IMR-90 (cell line): Measurements from ENCODE around the gene ARL10. TPM values are rescaled to one million over a fixed set of nuclear protein-coding genes. Genes with fewer than 3 reads are reported as not detected.

Source experiments
- ATAC-seq: fragments of 200-7000 bp; cut with Tn5 transposase; 2 replicates; pipeline ENCODE4 v1.9.1; 2020; ENCODE audit warnings: low read depth, mild to moderate bottlenecking, moderate library complexity
- BruUV-seq: library from RNA; stranded (reverse); fragments of 400-500 nt; replicated peaks from 2 replicates; lab custom pipeline; 2021; lab: Mats Ljungman, UMichigan
- CTCF ChIA-PET: fragments of 300-600 bp; formaldehyde crosslinking; extraction: SDS; loops from one replicate; lab custom pipeline; 2021; ENCODE audit warnings: antibody characterized with exemption; lab: Yijun Ruan, JAX
- POLR2A ChIA-PET: fragments of 300-600 bp; sonication (Branson Sonifier 250); formaldehyde crosslinking; loops from one replicate; lab custom pipeline; 2022; ENCODE audit warnings: antibody characterized with exemption; ENCODE audit not compliant: unreplicated experiment; lab: Charles Lee
- DNase-seq: peaks from one replicate; pipeline ENCODE4 v3.0.0; 2013
- H2AFZ ChIP-seq: replicated peaks from 2 replicates; pipeline ENCODE3; 2013; ENCODE audit warnings: low read length, mild to moderate bottlenecking; ENCODE audit not compliant: poor library complexity
- H2AK5ac ChIP-seq: 2 replicates; pipeline ENCODE4 v1.6.1; 2013; ENCODE audit warnings: low read depth, low read length, inconsistent platforms
- H2AK9ac ChIP-seq: replicated peaks from 2 replicates; pipeline ENCODE3; 2013; ENCODE audit warnings: mild to moderate bottlenecking, low read depth, low read length, moderate library complexity; ENCODE audit not compliant: poor library complexity
- H2BK120ac ChIP-seq: 2 replicates; pipeline ENCODE4 v1.6.1; 2013; ENCODE audit warnings: low read depth, low read length, inconsistent platforms
- H2BK15ac ChIP-seq: 3 replicates; pipeline ENCODE4 v1.6.1; 2013; ENCODE audit warnings: low read depth, low read length, inconsistent platforms
- H2BK20ac ChIP-seq: 2 replicates; pipeline ENCODE4 v1.6.1; 2013; ENCODE audit warnings: low read depth, mild to moderate bottlenecking, inconsistent platforms, low read length, moderate library complexity
- H2BK5ac ChIP-seq: 2 replicates; pipeline ENCODE4 v1.6.1; 2013; ENCODE audit warnings: mild to moderate bottlenecking, low read depth, low read length, inconsistent platforms; ENCODE audit not compliant: poor library complexity, severe bottlenecking
- H3K14ac ChIP-seq: replicated peaks from 2 replicates; pipeline ENCODE4 v1.6.1; 2013; ENCODE audit warnings: low read depth, low read length, inconsistent platforms
- H3K18ac ChIP-seq: 2 replicates; pipeline ENCODE4 v1.6.1; 2013; ENCODE audit warnings: low read depth, low read length, control low read depth
- H3K23ac ChIP-seq: 2 replicates; pipeline ENCODE4 v1.6.1; 2013; ENCODE audit warnings: low read depth, low read length, inconsistent platforms
- H3K27ac ChIP-seq: 2 replicates; pipeline ENCODE4 v1.5.1; 2013; ENCODE audit warnings: mild to moderate bottlenecking, control low read depth, low read length; ENCODE audit not compliant: insufficient read depth
- H3K27me3 ChIP-seq: 2 replicates; pipeline ENCODE4 v1.6.1; 2013; ENCODE audit warnings: low read length; ENCODE audit not compliant: control insufficient read depth, insufficient read depth
- H3K36me3 ChIP-seq: 2 replicates; pipeline ENCODE4 v1.6.1; 2013; ENCODE audit warnings: low read length, mixed read lengths; ENCODE audit not compliant: control insufficient read depth, insufficient read depth
- H3K4ac ChIP-seq: 2 replicates; pipeline ENCODE4 v1.6.1; 2013; ENCODE audit warnings: low read depth, low read length, inconsistent platforms
- H3K4me1 ChIP-seq: 2 replicates; pipeline ENCODE4 v1.6.1; 2013; ENCODE audit warnings: low read length, mixed read lengths; ENCODE audit not compliant: control insufficient read depth, insufficient read depth
- H3K4me2 ChIP-seq: 2 replicates; pipeline ENCODE4 v1.6.1; 2013; ENCODE audit warnings: low read depth, mild to moderate bottlenecking, control low read depth, low read length, moderate library complexity
- H3K4me3 ChIP-seq: 2 replicates; pipeline ENCODE4 v1.5.1; 2013; ENCODE audit warnings: low read depth, mild to moderate bottlenecking, control low read depth, low read length, moderate library complexity; ENCODE audit not compliant: insufficient read depth
- H3K56ac ChIP-seq: 2 replicates; pipeline ENCODE4 v1.6.1; 2013; ENCODE audit warnings: low read length, inconsistent platforms; ENCODE audit not compliant: insufficient read depth; ENCODE audit errors: extremely low read depth
- H3K79me1 ChIP-seq, 2 experiments: 2 replicates each; pipeline ENCODE4 v1.6.1; 2013; ENCODE audit warnings: low read length in 2 of 2, inconsistent platforms in 1 of 2, low read depth in 1 of 2
- H3K9ac ChIP-seq: 2 replicates; pipeline ENCODE4 v1.6.1; 2013; ENCODE audit warnings: low read depth, low read length, control low read depth
- H3K9me1 ChIP-seq: 2 replicates; pipeline ENCODE4 v1.6.1; 2013; ENCODE audit warnings: low read length, inconsistent platforms; ENCODE audit not compliant: insufficient read depth
- H3K9me3 ChIP-seq: 2 replicates; pipeline ENCODE4 v1.6.1; 2013; ENCODE audit warnings: low read length; ENCODE audit not compliant: control insufficient read depth, insufficient read depth
- H4K20me1 ChIP-seq: 2 replicates; pipeline ENCODE4 v1.6.1; 2013; ENCODE audit warnings: low read length, inconsistent platforms; ENCODE audit not compliant: insufficient read depth
- H4K5ac ChIP-seq: 2 replicates; pipeline ENCODE4 v1.6.1; 2013; ENCODE audit warnings: mild to moderate bottlenecking, low read depth, low read length, control low read depth
- H4K8ac ChIP-seq, 2 experiments: 2 replicates each; pipeline ENCODE4 v1.6.1; 2013; ENCODE audit warnings: low read depth in 2 of 2, low read length in 2 of 2, control low read depth in 1 of 2, inconsistent platforms in 1 of 2
- H4K91ac ChIP-seq: 2 replicates; pipeline ENCODE4 v1.6.1; 2013; ENCODE audit warnings: low read depth, low read length, inconsistent platforms; ENCODE audit not compliant: insufficient read depth
- CEBPB ChIP-seq: IDR thresholded peaks from 2 replicates; pipeline ENCODE4 v1.6.1; 2012; ENCODE audit warnings: low read depth, low read length, improper control_type of control experiment
- CHD1 ChIP-seq: IDR thresholded peaks from 2 replicates; pipeline ENCODE4 v1.6.1; 2012; ENCODE audit warnings: low read depth, low read length, improper control_type of control experiment
- CTCF ChIP-seq: conservative IDR thresholded peaks from 2 replicates; pipeline ENCODE4 v1.5.1; 2012; ENCODE audit warnings: mild to moderate bottlenecking, low read depth, low read length, improper control_type of control experiment
- ELK1 ChIP-seq: fragments of 150-350 bp; IDR thresholded peaks from 2 replicates; pipeline ENCODE4 v1.6.1; 2016; ENCODE audit warnings: low read depth, mild to moderate bottlenecking, low read length, moderate library complexity, borderline replicate concordance
- FOS ChIP-seq: fragments of 150-350 bp; IDR thresholded peaks from 2 replicates; pipeline ENCODE4 v1.6.1; 2016; ENCODE audit warnings: low read depth, low read length
- MAFK ChIP-seq: IDR thresholded peaks from 2 replicates; pipeline ENCODE4 v1.6.1; 2012; ENCODE audit warnings: low read depth, low read length, improper control_type of control experiment
- MAZ ChIP-seq: IDR thresholded peaks from 2 replicates; pipeline ENCODE4 v1.6.1; 2012; ENCODE audit warnings: low read depth, mild to moderate bottlenecking, low read length, improper control_type of control experiment, moderate library complexity, borderline replicate concordance
- MXI1 ChIP-seq: IDR thresholded peaks from 2 replicates; pipeline ENCODE4 v1.6.1; 2012; ENCODE audit warnings: low read depth, mild to moderate bottlenecking, low read length, moderate library complexity, borderline replicate concordance
- NFE2L2 ChIP-seq: fragments of 150-350 bp; IDR thresholded peaks from 2 replicates; pipeline ENCODE4 v1.6.1; 2016; ENCODE audit warnings: low read depth, mild to moderate bottlenecking, low read length
- RCOR1 ChIP-seq: IDR thresholded peaks from 2 replicates; pipeline ENCODE4 v1.6.1; 2012; ENCODE audit warnings: mild to moderate bottlenecking, low read length, improper control_type of control experiment; ENCODE audit not compliant: insufficient replicate concordance
- RFX5 ChIP-seq: IDR thresholded peaks from 2 replicates; pipeline ENCODE4 v1.8.0; 2012; ENCODE audit warnings: low read depth, mild to moderate bottlenecking, low read length, moderate library complexity
- SMC3 ChIP-seq: fragments of 150-350 bp; IDR thresholded peaks from 2 replicates; pipeline ENCODE4 v1.6.1; 2016; ENCODE audit warnings: low read depth, mild to moderate bottlenecking, antibody characterized with exemption, low read length, moderate library complexity
- WGBS, 2 experiments: methylation state at CpG; one replicate each; pipeline versions ENCODE4 v1.1.5 to v1.1.7; 2013; ENCODE audit warnings: missing lambda C conversion rate in 2 of 2; ENCODE audit not compliant: insufficient read length in 1 of 2; ENCODE audit errors: extremely low coverage in 2 of 2; 5-methylcytosine and 5-hydroxymethylcytosine counted together
- dilution Hi-C: fragments of 300-500 bp; cut with HindIII; formaldehyde crosslinking; loops from one replicate; pipeline ENCODE4 v1.14.3; 2018; ENCODE audit warnings: low sequenced_read_pairs; ENCODE audit not compliant: unreplicated experiment
- in situ Hi-C: fragments of 300-500 bp; cut with MboI; formaldehyde crosslinking; loops from 3 replicates; pipeline ENCODE4 v1.14.3; 2019; ENCODE audit warnings: low sequenced_read_pairs, inconsistent platforms, mixed read lengths
- intact Hi-C: fragments of 100-400 bp; cut with micrococcal nuclease; formaldehyde crosslinking; loops from 2 replicates; pipeline ENCODE4 v1.10.0; 2022
- polyA plus RNA-seq, 3 experiments: library from polyadenylated mRNA; depleted of rRNA; stranded (reverse); fragments of >200 nt; gene quantifications; 2 replicates each; pipeline ENCODE4 v1.2.3, GENCODE V29; 2012; ENCODE audit warnings: low replicate concordance in 1 of 3
- total RNA-seq: library from RNA; depleted of rRNA; stranded (reverse); fragments of >200 nt; gene quantifications from 2 replicates; pipeline ENCODE4 v1.2.3, GENCODE V29; 2012

ARL10 gene
- total and polyA plus RNA-seq, 2 of the 4 experiments (the other 2 are of a cell fraction): 3.6 to 6.0 TPM

GRCh38 chr5:176415952-176416924, 51.0 kb downstream of the ARL10 start, which contains the start of gene CLTB:
Gene CLTB, minus strand, starts transcription at chr5:176416539. Its CDS starts 176 bp downstream, at chr5:176416363.
- peak within 1 kb of the TSS; percentile 66; the same call in 1 of the 2 replicates for H2AK5ac ChIP-seq
- H3K4ac ChIP-seq: peak within 1 kb of the TSS; percentile 65
- H4K91ac ChIP-seq: peak within 1 kb of the TSS; percentile 68; the same call in 1 of the 2 replicates
- H4K5ac ChIP-seq: no peak within 1 kb of the TSS
- H3K27ac ChIP-seq: peak within 1 kb of the TSS; percentile 54
- peaks cover 11% of the 10 kb centered on the region for H3K4me1 ChIP-seq
- H2BK15ac ChIP-seq: no peak within 1 kb of the TSS
- H3K9me1 ChIP-seq: peaks cover 11% of the 10 kb centered on the region
- peak within 1 kb of the TSS; percentile 19 for H3K14ac ChIP-seq
- intact Hi-C loops (loop anchor here (1.0 to 10.0 kb wide), 5 partner anchors 85 to 229 kb away; partner anchors contain the start of genes RNF44 and TSPAN17), in situ Hi-C loops (no loop called here), dilution Hi-C loops (no loop called here)
- H3K27me3 ChIP-seq: peaks cover 3% of the 10 kb centered on the region; the same call in 1 of the 2 replicates
- no peaks in the 10 kb centered on the region; the same call in 1 of the 2 replicates for H3K9me3 ChIP-seq
- peak within 1 kb of the TSS; percentile 62; the same call in 1 of the 2 replicates for H2BK20ac ChIP-seq
- peak; percentile 92 for ATAC-seq
- H3K18ac ChIP-seq: no peak within 1 kb of the TSS
- BruUV-seq: no TSS peak
- POLR2A ChIA-PET: no interaction called here
- H3K56ac ChIP-seq: peak within 1 kb of the TSS; percentile 57
- H3K79me1 ChIP-seq: peaks cover 13 to 46% of the 10 kb centered on the region in 2 experiments; a peak in 3 of 4 replicates
- peak within 1 kb of the TSS; percentile 90 for H3K23ac ChIP-seq
- H2AFZ ChIP-seq: peak within 1 kb of the TSS; percentile 90
- H3K4me3 ChIP-seq: peak within 1 kb of the TSS; percentile 73
- 0% methylated on average over 42 of the region's 107 CpGs; no CpG with 5 or more reads in 1 of the 2 experiments for WGBS, 2 experiments
- H4K20me1 ChIP-seq: peaks cover 35% of the 10 kb centered on the region
- peak within 1 kb of the TSS; percentile 93 for H2AK9ac ChIP-seq
- CTCF ChIA-PET: interaction anchor here (0.6 to 2.0 kb wide), 11 partner anchors 13 to 217 kb away, joined by 3 to 7 read pairs (median 4); no protein-coding TSS in a partner anchor
- H3K4me2 ChIP-seq: peak within 1 kb of the TSS; percentile 91
- H3K9ac ChIP-seq: peak within 1 kb of the TSS; percentile 63
- peak; percentile 78 for DNase-seq
- peak within 1 kb of the TSS; percentile 50 for H2BK5ac ChIP-seq
- peak within 1 kb of the TSS; percentile 68 for H2BK120ac ChIP-seq
- peak within 1 kb of the TSS; percentile 10 to 81; a peak in 3 of 4 replicates for H4K8ac ChIP-seq
- no peaks in the 10 kb centered on the region for H3K36me3 ChIP-seq
- TF ChIP-seq RCOR1: peak; percentile 5
- peak; percentile 35; the same call in 1 of the 2 replicates for TF ChIP-seq FOS
- TF ChIP-seq CTCF: peak; percentile 99
- TF ChIP-seq ELK1: no peak
- peak; percentile 96 for TF ChIP-seq MAZ
- TF ChIP-seq CHD1: no peak
- 0 out of 2 replicates have a peak, but pooled peaks have one; percentile 3 for TF ChIP-seq CEBPB
- TF ChIP-seq MXI1: peak; percentile 74
- TF ChIP-seq NFE2L2: no peak
- peak; percentile 83 for TF ChIP-seq SMC3
- no peak for TF ChIP-seq MAFK
- TF ChIP-seq RFX5: no peak
